NCI-H1694 treated with DMSO at 0.1 percent for 48 hours (cell line): ENCODE data around the gene ORC1.

ENCODE experiments used
- DNase-seq: peaks from one replicate; lab custom pipeline; 2025; lab: John Stamatoyannopoulos, UW

Gene ORC1

GRCh38 chr1:52341655-52342260, 62.5 kb downstream of the ORC1 start:
- no peak for DNase-seq

- no peak for DNase-seq
These were observed 66.8 kb downstream of the ORC1 start for GRCh38 chr1:52337439-52337838.

- DNase-seq = no peak
These were observed 69.2 kb downstream of the ORC1 start for GRCh38 chr1:52334906-52335528.

GRCh38 chr1:52332411-52332810, 71.8 kb downstream of the ORC1 start:
- no peak for DNase-seq

GRCh38 chr1:52328615-52329014, 75.6 kb downstream of the ORC1 start:
- no peak for DNase-seq

- no peak for DNase-seq
These were observed 78.4 kb downstream of the ORC1 start for GRCh38 chr1:52325786-52326185.

GRCh38 chr1:52323731-52324130, 80.5 kb downstream of the ORC1 start:
- DNase-seq = no peak
